IPS-NIHi11 (cell line): ENCODE results near the gene FOLR2.
A peak's percentile ranks its signal among the peaks of the same experiment; 100 is the strongest.
"Not testable (repeated sequence)": the region's sequence is repeated elsewhere in the genome, so short reads cannot be mapped to it uniquely, and the experiment has no call there.

Experiments used
- DNase-seq: peaks from one replicate; pipeline ENCODE4 v3.0.0; 2012; ENCODE audit warnings: mixed read lengths, low spot score

Gene FOLR2

DNA sequence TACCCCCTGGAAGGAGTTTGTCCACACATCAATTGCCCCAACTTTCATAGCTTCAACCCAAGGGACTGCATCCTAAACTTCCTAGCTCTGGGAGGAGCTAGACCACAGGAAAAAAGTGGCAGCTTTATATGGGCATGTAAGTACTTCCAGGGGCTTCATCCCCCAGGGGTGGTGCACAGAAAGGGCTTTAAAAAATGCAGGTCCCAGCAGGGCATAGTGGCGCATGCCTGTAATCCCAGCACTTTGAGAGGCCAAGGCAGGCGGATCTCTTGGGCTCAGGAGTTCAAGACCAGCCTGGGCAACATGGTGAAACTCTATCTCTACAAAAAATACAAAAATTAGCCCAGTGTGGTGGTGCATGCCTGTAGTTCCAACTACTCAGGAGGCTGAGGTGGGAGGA lies 9.8 kb upstream of the FOLR2 start:
- DNase-seq: not testable (repeated sequence)

DNA sequence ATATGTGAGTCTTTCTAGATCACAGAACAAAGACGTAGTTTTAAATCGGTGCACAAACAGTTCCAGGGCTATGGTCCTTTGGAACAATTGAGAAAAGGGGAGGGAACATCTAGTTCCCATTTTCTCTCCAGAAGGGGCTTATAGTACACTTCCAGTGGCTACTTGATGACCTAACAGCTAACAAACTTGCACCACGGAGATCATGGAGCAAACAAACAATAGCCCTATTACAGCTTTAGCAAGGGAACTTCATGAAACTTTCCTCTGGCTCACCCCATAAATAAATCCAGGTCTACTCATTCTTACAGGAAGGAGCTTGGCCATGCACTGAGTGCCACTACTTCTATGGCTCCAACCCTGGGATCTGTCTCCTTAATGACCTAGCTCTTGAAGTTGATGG lies 8.3 kb upstream of the FOLR2 start:
- DNase-seq: no peak

DNA sequence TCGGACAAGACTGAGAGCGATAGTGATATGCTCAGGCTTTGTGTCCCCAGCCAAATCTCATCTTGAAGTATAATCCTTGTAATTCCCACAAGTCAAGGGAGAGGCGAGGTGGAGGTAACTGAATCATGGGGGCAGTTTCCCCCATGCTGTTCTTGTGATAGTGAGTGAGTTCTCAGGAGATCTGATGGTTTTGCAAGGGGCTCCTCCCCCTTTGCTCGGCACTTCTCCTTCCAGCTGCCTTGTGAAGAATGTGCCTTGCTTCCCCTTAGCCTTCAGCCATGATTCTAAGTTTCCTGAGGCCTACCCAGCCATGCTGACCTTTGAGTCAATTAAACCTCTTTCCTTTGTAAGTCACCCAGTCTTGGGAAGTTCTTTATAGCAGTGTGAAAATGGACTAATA lies 7.5 kb upstream of the FOLR2 start:
- no peak for DNase-seq

DNA sequence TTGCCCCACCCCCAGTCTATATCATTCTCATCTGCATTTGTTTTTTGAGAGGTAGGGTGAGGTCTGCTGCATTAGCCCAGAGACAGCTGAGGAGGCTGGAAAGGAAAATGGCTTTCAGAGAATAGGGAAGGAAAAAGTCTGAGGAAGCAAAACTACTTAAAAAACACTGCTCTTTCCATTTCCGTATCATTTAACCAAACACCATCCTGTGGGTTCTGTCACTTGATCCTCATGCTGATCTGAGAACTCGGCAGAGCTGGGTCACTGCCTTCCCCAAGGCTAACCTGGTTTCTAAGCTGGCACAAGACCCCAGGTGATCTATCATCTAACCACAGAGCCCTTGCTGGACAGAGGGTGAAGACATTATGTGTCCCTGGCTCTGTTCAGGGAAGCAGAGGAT lies 1.2 kb downstream of the FOLR2 start:
- DNase-seq: no peak

DNA sequence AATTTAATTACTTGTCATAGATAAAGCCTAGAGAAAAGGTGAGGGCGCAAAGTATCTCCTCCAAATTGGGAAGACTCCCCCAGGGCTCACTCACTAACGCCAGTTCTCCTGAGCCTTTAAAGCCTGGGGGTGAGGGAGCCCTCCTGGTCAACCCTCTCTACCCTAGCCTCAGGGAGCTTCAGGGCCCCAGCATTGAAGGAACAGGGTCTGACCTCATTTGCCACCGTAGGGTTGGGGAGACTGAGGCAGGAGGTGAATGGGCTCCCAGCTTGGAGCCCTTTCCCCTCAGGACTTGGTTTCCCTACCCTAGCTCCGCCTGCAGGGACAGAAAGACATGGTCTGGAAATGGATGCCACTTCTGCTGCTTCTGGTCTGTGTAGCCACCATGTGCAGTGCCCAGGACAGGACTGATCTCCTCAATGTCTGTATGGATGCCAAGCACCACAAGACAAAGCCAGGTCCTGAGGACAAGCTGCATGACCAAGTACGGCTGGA lies 1.7 kb downstream of the FOLR2 start:
- DNase-seq: no peak

DNA sequence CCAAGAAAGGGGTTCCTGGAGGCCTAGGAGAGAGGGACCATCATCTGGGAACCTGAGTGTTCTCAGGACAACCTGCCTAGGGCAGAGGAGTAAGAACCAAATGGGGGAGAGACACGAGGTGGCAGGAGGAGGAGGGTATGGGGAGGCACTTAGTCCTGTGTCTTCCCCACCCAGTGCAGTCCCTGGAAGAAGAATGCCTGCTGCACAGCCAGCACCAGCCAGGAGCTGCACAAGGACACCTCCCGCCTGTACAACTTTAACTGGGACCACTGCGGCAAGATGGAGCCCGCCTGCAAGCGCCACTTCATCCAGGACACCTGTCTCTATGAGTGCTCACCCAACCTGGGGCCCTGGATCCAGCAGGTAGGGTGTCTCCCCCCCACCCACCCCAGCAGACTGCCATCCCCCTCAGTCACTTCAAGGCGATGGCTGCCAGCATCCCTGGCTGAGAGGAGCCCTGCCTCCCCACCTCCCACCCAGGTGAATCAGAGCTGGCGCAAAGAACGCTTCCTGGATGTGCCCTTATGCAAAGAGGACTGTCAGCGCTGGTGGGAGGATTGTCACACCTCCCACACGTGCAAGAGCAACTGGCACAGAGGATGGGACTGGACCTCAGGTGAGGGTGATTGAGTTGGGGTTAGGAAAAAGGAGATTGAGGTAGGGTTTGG lies 4.2 kb downstream of the FOLR2 start:
- DNase-seq: no peak

DNA sequence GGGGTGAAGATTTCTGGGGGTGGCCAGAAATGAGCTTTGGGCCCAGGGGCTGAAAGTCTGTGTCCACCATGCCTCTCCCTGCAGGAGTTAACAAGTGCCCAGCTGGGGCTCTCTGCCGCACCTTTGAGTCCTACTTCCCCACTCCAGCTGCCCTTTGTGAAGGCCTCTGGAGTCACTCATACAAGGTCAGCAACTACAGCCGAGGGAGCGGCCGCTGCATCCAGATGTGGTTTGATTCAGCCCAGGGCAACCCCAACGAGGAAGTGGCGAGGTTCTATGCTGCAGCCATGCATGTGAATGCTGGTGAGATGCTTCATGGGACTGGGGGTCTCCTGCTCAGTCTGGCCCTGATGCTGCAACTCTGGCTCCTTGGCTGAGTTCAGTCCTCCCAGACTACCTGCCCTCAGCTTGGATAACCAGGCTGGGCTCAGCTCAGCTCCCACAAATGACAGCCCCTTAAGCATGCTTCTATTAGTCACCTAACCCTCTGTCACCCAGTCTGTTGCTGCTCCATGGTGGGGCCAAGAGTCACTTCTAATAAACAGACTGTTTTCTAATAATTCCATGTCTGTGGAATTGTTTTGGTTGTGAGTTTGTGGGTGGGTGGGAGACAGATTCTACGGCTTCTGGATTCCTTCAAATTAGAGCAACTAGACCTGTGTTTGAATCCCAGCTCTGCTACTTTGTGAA lies 4.9 kb downstream of the FOLR2 start:
- no peak for DNase-seq

DNA sequence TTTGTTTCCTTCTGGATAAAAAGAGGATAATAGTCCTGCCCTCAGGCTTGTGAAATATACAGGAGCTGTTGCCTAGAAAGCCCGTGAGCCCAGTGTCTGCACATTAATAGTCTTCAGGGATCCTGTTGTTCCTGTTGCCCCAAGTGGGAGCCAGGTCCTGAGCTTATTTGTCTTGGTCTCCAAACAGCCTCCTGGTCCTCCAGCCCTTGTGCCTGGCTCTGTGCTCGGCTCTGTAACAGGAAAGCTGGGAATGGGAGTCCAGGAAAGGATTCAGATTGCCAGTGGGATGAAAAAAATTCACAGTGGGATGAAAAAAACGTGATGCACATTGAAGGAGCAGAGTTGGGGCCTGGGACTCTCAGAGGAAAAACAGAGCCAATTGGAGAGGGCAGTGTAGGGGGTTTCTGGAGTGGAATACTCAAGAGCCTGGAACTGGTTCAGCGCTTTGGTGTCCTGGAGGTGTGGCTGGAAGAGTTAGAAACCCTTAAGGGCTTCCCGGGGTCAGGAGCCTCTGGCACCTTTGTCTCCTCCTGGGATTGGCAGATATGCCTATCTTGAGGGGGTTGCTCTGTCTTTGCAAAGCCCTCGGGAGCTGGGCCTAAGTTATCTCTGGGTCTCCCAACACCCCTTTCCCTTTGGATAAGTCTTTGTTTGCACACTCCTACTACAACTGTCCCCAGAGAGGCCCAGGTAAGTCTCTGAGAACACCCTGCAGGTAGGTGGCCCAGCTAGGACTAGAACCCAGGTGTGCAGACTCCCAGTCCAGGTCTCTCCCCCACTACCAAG lies 5.7 kb downstream of the FOLR2 start:
- no peak for DNase-seq

DNA sequence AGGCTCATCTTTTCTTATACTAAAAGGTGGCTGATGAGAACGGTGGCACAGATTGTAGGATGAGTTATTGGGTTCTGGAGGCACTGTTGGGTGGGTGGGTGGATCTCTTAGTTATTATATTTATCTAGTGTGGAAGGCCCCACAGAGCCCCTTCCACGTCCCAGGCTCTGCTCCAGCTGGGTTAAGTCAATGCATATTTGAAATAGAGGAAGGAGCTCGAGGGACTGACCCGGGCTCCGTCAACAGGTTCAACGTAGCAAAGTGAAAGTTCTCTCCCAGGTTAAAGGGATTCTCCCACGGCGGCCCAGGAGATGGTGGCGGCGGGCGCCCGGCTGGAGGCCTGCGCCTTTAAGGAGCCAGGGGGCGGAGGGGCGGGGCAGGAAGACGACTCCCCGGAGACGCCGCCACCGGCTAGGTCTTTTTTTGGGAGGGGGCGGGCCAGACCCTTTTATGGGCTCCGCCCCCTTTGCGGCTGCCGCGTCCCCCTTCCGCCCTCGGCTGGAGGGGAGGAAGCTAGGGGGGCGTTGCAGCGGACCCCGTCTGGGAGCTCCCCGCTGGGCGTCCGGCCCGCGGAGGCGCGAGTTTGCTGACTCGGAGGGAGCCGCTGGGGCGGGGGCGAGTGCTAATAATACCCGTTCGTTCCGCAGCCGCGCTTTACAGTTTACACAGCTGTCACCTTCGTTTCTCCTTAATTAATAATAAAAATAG lies 6.5 kb downstream of the FOLR2 start:
- DNase-seq: peak; percentile 89

DNA sequence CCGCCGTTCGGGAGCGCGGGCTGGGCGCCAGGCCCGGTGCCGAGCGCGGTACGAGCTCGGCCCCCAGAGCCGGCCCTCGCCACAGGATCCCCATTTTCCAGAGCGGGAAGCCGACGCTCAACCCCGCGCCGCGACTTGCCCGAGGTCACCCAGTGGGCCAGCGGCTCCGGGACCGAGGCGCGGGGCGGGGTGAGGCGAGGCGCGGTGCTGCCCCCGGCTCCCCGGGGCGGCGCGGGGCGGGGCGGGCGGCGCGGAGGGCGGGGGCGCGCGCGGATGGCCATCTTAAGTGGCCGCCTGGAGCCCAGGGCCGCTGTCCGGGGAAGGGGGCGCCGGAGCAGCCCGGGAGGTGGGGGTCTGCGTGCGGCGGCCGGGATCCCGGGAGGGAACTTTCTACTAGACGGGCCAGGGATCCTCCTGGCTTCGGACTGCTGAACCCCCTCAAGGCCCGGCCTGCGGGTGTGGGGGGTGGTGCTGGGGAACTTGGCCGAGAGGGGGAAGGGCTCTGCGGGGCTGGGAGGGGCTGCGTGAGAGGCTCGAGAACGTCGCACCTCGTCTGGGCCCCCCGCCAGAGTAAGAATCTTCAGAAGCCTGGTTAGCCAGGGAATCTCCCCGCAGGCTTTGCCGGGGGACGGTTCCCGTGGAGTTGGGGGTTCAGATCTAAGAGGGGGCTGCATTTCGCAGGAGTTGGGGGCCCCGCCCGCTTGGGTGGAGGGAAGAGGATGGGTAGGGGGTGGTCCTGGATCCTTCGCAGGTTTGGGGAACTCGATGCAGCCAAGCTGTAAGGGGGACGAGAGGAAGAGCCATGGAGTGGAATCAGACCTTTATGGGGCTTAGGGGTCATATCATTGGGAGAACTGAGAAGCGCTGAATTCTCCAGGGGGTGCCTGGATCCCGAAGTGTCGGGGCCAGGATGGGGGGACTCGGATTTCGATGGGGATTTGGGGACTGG lies 7.3 kb downstream of the FOLR2 start:
- no peak for DNase-seq

DNA sequence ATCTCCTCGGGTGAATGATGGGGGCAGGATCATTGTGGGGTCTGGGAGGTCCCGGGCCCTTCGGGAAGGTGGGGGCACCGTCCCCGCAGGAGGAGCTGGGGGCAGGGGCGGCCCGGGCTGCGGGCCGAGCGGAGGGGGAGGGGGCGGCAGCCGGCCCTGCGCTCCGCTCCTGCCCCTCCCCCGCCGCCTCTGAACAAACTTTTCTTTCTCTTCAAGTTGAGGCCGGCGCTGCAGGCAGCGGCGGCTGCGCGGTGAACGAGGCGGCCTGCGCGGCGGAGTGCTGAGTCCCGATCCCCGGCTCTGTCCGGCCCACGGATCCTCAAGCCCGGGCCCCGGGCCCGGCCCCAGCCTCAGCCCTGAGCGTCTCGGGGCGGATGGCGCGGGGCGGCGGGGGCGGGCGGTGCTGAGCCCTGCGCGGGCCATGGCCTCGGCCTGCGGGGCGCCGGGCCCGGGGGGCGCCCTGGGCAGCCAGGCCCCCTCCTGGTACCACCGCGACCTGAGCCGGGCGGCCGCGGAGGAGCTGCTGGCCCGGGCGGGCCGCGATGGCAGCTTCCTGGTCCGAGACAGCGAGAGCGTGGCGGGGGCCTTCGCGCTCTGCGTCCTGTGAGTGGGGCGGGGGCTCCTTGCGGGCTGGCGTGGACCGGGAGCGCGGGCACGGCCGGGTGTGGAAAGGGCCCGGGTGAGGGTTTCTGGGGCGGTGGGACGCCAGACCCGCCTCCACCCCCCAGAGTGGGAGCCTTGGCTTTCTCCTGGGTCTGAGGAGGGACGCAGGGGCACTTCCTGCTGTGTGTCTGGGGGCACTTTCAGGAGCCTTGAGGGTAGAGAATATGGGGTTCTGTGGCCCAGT lies 8.2 kb downstream of the FOLR2 start, which contains the start of gene INPPL1:
Gene INPPL1, plus strand, starts transcription at position 204 of the 847 bp plus-strand sequence. Its CDS starts 218 bp downstream, at position 422.
- DNase-seq: peak; percentile 70

DNA sequence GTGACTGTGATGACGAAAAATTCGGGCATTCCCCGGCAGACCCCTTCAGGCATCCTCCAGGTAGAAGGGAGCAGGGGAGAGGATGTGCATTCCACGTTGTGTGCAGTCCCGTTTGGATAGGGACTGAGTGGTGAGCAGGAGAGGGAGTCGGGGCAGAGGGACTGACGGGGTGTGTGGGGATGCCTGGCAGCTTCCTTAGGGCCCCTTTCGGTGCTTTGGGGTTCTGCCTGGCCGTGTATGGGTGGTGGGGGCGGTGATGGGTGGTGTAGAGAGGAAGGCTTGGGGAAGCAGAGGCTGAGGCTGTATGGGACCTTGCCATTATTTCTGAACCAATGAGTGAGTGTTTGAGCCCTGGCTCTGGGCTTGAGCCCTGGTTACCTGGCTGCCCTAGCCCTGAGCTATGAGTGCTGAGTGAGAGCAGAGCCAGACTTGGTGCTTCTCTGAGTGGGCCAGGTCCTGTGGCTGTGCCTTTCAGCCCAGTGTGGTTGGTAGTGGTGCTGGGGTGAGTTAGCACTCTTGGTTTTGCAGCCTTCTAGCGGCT lies 8.9 kb downstream of the FOLR2 start:
- no peak for DNase-seq

DNA sequence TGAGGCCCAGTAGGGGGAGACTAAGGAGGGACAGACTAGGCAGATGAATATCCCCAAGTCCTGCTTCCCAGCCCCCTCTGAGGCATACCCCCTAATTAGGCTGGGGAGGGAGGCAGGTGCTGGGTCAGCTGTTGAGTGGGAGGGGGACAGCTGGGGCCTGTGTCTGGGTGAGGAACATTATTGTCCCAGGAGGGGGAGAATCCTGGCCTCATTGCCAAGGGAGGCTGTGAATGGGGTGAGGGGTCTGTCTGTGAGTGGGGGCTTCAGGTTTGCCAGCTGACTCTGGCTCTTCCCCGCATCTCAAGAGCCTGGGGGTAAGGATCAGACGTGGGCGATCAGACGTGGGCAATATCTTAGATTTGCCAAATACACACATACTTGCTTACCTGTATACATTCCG lies 10.1 kb downstream of the FOLR2 start:
- DNase-seq: no peak

DNA sequence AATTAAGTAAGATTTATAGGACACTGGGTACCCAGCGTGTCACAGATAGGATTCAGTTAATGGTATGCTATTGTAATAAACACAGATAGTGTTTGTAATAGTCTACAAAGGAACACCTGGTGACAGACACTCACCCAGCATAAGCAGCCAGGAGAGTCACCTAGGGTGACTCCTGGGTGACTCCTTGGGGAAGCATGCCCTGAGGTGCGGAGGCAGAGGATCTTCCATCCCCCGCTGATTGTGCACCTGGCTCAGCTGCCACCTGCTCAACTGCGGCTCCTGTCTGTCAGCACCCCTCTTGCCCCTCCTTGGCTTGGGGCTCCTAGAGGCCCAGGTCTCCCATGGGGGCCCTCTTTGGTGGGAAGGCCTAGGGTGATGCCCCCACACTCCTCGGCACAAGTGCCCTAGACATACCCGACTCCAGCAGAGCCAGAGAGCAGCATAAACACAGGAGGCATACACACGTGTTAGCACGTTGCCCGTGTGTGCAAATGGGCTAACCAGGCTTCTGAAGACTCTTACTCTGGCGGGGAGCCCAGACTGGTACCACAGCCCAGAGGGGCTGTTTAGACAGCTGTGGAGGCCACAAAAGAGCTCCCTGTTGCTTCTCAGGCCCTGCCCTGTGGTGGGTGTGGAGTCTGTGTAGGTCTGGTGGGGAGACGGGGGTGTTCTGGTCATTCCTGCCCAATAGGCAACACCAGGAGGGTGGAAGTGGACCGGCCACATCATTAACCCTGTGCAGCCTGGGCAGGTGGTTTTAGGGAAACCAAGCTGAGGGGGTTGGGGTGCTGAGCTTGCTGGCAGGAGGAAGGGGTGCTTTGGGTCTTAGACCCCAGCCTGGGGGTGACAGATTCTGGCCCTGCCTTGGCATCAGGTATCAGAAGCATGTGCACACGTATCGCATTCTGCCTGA lies 11.0 kb downstream of the FOLR2 start:
- DNase-seq: no peak

DNA sequence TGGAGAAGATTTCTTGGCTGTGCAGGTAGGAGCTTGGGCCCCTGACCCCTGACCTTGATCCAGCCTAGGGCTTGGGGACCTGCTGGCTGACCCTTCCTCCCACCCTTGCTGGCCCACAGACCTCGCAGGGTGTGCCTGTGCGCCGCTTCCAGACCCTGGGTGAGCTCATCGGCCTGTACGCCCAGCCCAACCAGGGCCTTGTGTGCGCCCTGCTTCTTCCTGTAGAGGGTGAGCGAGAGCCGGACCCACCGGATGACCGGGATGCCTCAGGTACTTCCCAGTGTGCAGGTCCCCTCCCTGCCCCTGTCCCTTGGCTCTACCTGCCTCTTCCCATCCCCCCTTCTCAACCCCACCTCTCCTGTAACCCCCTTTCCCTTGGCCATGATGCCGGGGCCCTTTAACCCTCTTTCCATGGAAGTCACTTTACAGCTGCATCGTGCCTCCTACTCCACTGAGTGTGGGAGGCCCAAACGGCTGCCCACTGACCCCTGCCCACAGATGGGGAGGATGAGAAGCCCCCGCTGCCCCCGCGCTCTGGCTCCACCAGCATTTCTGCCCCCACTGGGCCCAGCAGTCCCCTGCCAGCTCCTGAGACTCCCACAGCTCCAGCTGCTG lies 11.7 kb downstream of the FOLR2 start:
- DNase-seq: no peak

DNA sequence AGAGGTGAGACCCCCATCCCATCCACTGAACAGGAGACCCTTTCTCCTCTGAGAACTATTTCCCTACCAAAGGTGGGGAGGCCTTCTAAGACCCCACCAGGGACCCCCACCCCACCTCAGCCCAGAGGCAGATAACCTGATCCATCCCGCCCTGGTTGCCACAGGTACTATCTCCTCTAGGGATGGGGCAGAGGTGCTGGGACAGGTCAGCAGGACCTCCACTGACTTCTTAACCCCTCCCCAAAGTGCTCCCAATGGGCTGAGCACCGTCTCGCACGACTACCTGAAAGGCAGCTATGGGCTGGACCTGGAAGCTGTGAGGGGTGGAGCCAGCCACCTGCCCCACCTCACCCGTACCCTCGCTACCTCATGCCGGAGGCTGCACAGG lies 12.2 kb downstream of the FOLR2 start:
- no peak for DNase-seq

DNA sequence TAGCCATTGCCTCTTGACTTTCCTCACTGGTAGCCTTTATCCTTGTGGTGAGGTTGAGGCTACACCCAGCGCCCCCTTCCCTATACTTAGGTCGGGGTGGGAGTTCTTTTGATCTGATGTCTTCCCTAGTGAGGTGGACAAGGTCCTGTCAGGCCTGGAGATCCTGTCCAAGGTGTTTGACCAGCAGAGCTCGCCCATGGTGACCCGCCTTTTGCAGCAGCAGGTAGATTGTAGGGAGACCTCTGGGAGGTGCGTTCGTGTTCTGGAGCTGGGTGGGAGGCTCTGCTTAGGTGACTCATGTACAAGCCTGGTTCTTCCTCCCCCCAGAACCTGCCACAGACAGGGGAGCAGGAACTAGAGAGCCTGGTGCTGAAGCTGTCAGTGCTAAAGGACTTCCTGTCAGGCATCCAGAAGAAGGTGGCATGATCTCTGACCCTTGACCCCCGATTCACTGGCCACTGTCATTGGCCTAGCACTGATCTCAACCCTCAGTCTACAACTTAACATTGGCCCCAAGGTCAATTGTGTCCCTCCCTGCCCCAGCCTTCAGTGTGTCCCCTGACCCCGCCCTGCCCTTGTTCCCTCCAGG lies 12.8 kb downstream of the FOLR2 start:
- no peak for DNase-seq
